KOPT-K1 (cell line): ENCODE measurements around the gene SYT6.
"Not testable (repeated sequence)": the region's sequence is repeated elsewhere in the genome, so short reads cannot be mapped to it uniquely, and the experiment has no call there.

Experiments
- H3K27ac ChIP-seq: fragments of 200-600 bp; sonication (generic); 2 replicates; pipeline ENCODE4 v1.5.1; 2016; ENCODE audit warnings: antibody characterized with exemption, mild to moderate bottlenecking, low read depth, low read length; ENCODE audit not compliant: poor library complexity, severe bottlenecking
- H3K36me3 ChIP-seq: fragments of 200-600 bp; sonication (generic); 2 replicates; pipeline ENCODE4 v1.5.1; 2017; ENCODE audit warnings: antibody characterized with exemption, mild to moderate bottlenecking, low read length, moderate library complexity; ENCODE audit not compliant: insufficient read depth
- H3K9me3 ChIP-seq: fragments of 200-600 bp; sonication (generic); 2 replicates; pipeline ENCODE4 v1.5.1; 2017; ENCODE audit warnings: antibody characterized with exemption, low read length, mild to moderate bottlenecking; ENCODE audit not compliant: insufficient read depth, poor library complexity, severe bottlenecking

Gene SYT6

DNA sequence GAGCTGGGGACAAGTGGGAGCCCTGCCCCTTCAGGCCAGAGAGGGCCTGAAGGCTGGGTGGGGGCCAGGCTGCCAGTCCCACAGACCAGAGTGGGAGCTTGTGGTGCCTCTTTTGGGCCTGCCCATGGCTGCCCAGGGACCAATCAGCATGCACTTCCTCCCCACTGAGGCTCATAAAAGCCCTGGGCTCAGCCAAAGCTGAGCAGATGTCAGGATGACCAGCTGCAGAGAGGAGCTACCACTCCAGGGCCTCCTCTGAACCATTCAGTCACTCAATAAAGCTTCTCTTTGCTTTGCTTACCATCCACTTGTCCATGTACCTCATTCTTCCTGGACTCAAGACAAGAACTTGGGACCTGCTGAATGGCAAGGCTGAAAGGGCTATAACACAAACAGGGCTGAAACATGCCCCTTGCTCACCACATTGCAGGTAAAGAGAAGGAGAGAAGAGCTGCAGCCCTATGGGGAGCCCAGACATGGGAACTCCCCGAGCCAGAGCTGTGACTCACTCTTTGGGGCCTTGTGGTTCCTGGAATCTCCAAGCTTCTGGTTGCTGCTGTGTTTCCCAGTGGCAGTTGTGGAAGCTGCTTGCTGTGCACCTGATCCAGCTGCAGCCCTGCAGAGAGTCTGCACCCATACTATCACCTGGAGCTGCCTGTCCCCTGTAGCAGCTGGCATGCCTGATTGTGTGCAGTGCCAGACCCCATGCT, 92.4 kb downstream of the SYT6 start:
- H3K27ac ChIP-seq, result no peak overlapping the region
- peaks cover 16% of the 10 kb centered on the region for H3K9me3 ChIP-seq
- no peaks in the 10 kb centered on the region for H3K36me3 ChIP-seq

DNA sequence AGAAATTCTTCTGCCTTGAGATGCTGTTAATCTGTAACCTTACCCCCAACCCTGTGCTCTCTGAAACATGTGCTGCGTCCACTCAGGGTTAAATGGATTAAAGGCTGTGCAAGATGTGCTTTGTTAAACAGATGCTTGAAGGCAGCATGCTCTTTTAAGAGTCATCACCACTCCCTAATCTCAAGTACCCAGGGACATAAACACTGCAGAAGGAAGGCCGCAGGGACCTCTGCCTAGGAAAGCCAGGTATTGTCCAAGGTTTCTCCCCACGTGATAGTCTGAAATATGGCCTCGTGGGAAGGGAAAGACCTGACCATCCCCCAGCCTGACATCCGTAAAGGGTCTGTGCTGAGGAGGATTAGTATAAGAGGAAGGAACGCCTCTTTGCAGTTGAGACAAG, 95.4 kb downstream of the SYT6 start:
- H3K27ac ChIP-seq, H3K36me3 ChIP-seq: not testable (repeated sequence)
- peaks cover 16% of the 10 kb centered on the region for H3K9me3 ChIP-seq

DNA sequence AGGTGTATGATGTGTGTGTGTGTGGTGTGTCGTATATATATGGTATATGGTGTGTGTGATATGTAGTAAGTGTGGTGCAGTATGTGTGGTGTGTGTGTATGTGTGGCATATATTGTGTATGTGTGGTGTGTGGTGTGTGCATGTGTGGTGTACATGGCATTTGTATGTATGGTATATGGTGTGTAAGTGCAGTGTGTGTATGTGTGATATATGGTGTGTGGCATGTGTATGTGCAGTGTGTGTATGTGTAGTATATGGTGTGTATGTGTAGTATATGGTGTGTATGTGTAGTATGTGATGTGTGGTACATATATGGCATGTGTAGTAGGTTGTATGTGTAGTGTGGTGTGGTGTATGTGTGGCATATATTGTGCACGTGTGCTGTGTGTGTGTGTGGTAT, 99.5 kb downstream of the SYT6 start:
- Histone ChIP-seq H3K27ac (no peak overlapping the region), H3K9me3 (no peaks in the 10 kb centered on the region), H3K36me3 (no peaks in the 10 kb centered on the region)

DNA sequence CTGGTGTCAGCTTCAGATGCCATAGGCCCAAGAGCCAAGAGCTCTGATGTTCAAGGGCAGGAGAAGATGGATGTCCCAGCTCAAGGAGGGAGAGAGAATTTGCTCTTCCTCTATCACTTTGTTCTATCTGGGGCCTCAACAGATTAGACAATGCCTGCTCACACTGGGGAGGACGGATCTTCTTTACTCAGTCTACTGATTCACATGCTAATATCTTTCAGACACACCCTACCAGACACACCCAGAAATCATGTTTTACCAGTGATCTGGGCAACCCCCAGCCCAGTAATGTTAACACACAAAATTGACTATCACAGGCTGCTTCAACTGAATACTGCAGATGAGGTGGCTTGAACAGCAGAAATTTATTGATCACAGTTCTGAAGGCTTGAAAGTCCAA, 105.4 kb downstream of the SYT6 start:
- H3K9me3 ChIP-seq, result peaks cover 8% of the 10 kb centered on the region
- no peaks in the 10 kb centered on the region for H3K36me3 ChIP-seq
- H3K27ac ChIP-seq, result no peak overlapping the region

DNA sequence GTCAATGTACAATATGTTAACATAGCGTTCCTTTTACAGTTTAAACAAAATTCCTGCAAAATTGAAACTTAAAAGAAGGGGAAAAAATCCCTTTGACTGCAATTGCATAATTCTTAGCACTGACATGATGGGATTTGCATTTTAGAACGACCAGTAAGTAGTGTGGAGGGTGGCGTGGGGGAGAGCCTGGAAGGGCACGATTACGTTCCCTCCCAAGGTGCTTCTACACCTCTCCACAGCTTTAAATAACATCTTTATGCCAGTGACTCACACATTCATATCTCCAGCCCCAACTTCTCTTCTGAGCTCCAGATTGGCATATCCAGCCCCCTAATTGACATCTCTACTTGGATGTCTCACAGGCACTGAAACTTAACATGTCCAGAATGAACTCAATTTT, 110.1 kb downstream of the SYT6 start:
- Histone ChIP-seq H3K9me3 (peaks cover 8% of the 10 kb centered on the region), H3K27ac (no peak overlapping the region), H3K36me3 (no peaks in the 10 kb centered on the region)

DNA sequence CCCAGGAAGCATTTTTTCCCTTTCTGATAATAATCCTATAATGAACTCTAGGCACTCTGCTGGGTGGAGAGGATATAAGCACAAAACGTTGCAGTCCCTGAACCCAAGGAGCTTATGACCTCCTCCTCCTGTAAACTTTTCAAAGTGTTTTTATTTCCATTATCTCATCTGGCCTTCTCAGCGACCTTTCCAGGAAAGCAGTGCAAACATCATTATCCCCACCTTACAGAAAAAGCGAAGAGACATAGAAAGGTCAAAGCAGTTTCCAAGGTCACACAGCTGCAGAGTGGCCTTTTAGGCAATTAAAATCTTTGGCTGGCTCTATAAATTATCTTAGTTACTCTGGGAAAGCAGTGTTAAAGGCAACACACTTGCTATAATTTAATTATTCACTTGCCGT, 110.6 kb downstream of the SYT6 start:
- Histone ChIP-seq H3K27ac (no peak overlapping the region), H3K36me3 (no peaks in the 10 kb centered on the region), H3K9me3 (peaks cover 7% of the 10 kb centered on the region)

DNA sequence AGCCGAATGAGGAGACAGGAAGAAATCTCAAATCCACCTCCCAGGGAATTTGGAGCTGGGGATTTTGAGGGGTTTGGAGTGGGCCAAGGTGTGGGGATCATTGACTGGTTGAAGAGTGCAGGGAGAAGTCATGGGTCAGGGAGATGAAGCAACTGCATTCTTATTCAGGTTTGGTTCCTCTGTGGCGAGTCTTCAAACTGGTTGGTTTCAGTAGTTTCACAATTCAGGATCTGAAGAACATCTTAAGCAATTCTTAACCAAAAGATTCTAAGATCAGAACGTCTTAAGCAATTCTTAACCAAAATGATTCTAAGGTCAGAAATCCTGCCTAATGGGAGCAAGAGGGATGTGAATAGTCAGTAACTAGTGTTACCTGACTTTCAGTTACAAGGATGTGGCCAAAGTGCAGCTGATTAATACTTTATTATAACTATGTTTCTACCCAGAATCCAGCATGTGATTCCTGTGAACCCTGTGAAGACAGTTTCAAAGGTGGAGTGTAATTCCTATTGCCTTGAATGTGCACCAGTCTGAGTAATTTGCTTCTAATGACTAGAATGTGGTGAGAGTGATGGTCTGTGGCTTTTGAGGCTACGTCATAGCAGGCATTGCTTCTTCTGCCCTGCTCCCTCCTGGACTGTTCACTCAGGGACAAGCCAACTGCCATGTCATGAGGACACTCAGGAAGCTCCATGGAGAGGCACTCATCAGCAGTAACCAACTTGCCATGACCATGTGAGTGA, 113.2 kb downstream of the SYT6 start:
- Histone ChIP-seq H3K27ac (no peak overlapping the region), H3K9me3 (no peaks in the 10 kb centered on the region)

More for the DNA sequence above, 113.2 kb downstream of the SYT6 start:
- H3K36me3 ChIP-seq, result no peaks in the 10 kb centered on the region
